HG03342 (cell line): Measurements from ENCODE around the gene CC2D1A.

Experiments
- ATAC-seq: cut with Tn5 transposase; IDR thresholded peaks from one replicate; pipeline ENCODE4 v1.9.1; 2021; ENCODE audit warnings: mild to moderate bottlenecking, moderate library complexity; ENCODE audit not compliant: unreplicated experiment

Gene CC2D1A

DNA sequence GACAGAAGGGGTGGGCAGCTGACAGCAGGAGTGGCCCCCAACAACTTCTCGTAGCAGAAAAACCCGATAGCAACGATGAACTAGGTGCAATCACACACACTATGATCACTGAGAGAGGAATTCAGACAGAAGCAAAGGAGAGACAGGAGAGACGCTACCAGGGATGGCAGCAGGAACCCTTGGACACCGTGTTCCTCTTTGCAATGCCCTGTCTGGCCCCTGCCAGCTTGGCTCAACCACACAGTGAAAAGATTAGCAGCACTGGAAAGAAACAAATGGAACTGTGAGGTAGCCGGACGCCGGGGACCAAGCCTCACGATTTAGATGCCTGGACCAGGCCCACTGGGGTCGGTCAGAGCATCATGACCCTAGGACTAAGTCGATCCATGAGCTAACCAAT, 69.9 kb downstream of the CC2D1A start:
- no peak for ATAC-seq

DNA sequence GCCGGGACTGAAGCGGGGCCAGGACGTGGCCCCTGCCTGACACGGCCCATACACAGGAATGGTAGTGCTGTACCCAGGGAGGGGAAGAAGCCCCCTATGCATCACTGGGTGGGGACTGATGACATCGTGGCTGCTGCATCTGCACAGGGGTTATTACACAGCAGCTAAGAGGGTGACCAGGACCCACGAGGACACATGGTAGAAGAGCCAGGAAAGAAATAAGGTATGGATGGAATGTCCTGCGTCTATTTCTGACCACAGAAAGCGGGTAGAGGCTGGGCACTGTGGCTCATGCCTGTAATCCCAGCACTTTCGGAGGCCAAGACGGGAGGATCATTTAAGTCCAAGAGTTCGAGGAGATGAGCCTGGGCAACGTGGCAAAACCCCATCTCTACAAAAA, 70.4 kb downstream of the CC2D1A start:
- ATAC-seq: no peak

DNA sequence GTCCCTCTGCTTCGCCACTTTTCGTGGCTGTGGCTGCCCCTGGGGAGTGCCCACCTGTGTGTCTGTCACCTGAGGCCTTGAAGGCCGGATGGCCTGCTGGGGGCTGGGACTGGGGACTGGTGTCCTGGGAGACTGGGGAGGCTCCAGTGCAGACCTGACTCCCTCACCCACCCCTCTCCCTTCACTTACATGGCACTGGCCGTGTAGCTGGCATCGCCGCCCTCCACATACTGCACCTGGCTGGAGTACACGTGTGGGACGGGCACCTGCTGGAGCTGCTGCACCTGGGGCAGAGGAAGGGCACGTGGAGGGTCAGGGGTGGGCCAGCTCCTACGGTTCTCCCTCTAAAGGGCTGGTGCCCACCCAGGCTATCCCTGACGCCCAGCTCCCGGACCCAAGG, 71.8 kb downstream of the CC2D1A start:
- no peak for ATAC-seq

DNA sequence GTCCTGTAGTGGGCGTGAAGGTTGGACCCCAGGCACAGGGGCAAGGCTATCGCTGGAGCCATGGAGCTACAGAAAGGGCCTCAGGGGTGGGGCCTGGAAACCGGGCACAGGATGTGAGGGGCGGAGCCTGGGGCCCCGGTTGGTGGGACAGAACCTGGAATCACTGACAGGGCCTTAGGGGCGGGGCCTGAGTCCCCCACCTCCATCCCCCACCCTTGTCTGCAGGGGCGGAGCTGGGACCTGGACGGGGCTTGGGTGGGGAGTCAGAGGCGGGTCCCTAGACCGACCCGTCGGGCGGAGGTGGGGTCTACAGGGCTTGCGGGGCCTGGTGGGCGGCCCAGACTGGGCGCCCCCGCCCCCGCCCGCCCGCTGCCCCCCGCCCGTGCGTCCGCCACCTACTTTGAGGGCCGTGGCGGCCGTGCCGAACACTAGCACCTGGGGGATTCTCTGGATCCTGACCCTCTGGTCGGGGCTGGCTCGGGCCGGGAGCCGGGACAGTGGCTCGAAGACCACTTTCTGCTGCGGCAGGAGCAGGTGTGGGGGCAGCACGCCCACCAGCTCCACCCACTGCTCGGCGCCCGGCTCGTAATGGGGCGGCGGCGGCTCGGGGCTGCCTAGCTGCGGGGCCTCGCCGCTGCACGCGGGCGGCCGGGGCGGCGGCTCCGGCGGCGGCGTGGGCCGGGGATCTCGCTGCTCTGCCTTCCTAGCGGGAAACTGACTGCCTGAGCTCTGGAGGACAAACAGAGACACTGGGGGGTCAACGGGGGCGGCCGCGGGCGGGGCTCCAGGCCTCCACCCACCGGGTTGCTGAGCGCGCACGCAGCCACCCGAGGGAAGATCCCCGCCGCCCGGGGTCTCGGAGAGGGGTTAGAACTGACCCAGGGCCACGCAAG, 72.6 kb downstream of the CC2D1A start:
- ATAC-seq: no peak

DNA sequence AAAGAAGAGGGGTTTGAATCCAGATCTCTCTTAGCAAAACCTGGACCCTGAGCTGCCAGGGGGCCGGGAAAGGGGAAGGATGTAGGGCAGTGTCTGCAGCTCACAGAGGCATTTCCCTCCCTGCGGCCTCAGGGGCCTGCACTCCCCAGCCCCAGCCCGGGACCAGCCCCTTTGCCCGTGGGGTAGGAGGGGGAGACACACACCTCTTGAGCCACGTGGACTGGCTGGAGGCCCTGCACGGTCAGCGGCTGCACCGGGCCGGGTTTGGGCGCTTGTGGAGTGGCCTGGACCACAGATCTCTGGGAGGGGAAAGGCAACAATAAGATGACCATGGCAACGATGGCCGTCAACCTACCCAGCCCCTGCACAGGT, 73.2 kb downstream of the CC2D1A start:
- no peak for ATAC-seq

DNA sequence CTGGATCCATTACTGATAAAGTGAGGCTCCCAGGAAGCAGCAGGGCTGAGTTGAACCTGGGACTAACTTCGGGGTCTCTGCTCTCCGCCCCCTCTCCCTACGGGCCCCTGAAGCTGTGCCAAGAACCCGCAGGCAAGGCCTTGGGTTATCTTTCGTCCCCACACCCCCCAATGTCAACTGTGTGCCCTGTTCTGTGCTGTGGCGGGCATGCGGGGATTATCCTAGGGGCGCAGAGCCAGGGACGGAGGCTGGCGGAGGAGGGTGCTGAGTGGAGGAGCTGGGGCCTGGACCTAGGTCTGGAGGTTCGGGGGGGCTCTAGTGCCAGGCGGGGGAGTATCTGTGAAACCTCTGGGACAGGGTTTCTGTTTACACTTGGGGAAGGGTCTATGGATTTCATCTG, 73.7 kb downstream of the CC2D1A start:
- ATAC-seq: no peak

DNA sequence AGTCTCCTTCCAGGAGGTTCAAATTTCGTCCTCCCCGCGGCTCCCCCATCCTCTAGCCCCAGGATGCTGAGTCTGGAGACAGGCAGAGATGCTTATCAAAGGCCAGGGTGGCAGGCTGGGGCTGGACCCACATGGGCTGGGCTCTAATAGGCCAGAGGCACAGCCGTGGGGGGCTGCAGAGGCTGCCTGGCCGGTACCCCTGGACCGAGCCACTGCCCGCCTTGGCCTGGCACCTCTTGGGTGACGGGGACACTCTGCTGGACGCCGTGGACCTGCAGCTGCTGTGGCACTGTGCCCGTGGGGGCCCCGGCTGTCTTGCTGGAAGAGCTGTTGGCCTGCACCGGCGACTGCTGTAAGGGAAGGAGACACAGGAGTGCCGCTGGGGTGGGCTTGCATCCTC, 74.3 kb downstream of the CC2D1A start:
- no peak for ATAC-seq
